ENCODE results near the gene LHFPL5.

Gene LHFPL5

DNA sequence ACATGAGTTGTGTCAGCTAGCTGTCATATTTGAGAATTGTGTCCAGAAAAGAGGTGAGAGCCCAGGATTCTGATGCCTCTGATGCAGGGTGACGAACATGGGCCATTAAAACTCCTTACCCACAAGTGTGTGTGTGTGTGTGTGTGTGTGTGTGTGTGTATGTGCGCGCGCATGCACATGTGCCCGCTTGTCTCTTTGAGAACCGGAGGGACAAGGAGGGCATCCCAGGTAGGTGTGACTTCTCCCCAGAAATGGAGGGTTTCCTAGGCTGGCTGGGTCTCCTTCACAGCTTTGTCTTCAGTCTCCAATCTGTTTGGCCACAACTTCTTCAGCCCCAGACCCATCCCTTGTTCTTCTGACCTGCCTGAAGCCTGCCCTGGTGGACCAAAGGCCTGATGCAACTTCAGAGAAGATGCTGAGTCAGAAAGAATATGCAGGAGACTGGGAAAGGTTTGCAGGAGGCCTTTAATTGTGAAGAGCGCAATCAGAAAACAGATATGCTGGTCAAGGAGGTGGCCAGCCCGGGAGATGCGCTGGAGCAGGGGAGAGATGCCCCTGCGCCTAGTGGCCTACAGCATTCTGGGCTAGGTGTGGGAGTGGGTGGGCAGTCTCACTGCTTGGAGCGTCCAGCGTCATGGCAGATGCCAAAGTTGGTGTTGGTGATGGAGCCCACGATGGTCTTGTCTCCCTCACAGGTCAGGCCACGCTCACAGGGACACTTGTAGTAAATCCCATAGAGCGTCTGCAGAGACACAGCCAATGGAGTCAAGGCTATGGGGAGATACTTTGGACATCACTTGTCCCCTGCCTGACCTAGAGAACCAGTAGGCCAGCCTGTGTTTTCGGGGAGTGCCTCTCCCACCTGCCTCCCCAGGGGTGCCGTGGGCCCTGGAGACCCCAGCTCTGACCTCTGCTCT, 10.4 kb upstream of the LHFPL5 start:
- Histone ChIP-seq H3K36me3 (replicated peaks; ENCODE audit: low read depth, low read length) (no peaks in the 10 kb centered on the region), H3K9ac (ENCODE audit: low read length) (no peak overlapping the region), H3K9me3 (ENCODE audit: insufficient read depth, low read length) (no peaks in the 10 kb centered on the region), H3K27ac (ENCODE audit: low read length) (no peak overlapping the region), H3K4me3 (ENCODE audit: low read length) (no peak overlapping the region), H3K4me2 (ENCODE audit: low read length) (no peak overlapping the region), H3K4me1 (ENCODE audit: low read length) (no peaks in the 10 kb centered on the region), H3K27me3 (ENCODE audit: low read depth, low read length) (peaks cover 21% of the 10 kb centered on the region), H2AFZ (ENCODE audit: low read depth, low read length) (no peak overlapping the region), H3K79me2 (ENCODE audit: low read length) (no peaks in the 10 kb centered on the region), H4K20me1 (ENCODE audit: insufficient read depth, low read length) (no peaks in the 10 kb centered on the region)
- no peak for TF ChIP-seq EZH2phosphoT487 (IDR thresholded peaks at IDR 0.05; ENCODE audit: low read depth)
- TF ChIP-seq, protein P1, sequence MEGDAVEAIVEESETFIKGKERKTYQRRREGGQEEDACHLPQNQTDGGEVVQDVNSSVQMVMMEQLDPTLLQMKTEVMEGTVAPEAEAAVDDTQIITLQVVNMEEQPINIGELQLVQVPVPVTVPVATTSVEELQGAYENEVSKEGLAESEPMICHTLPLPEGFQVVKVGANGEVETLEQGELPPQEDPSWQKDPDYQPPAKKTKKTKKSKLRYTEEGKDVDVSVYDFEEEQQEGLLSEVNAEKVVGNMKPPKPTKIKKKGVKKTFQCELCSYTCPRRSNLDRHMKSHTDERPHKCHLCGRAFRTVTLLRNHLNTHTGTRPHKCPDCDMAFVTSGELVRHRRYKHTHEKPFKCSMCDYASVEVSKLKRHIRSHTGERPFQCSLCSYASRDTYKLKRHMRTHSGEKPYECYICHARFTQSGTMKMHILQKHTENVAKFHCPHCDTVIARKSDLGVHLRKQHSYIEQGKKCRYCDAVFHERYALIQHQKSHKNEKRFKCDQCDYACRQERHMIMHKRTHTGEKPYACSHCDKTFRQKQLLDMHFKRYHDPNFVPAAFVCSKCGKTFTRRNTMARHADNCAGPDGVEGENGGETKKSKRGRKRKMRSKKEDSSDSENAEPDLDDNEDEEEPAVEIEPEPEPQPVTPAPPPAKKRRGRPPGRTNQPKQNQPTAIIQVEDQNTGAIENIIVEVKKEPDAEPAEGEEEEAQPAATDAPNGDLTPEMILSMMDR (IDR thresholded peaks at IDR 0.05; ENCODE audit: low read depth, low read length) = no peak

DNA sequence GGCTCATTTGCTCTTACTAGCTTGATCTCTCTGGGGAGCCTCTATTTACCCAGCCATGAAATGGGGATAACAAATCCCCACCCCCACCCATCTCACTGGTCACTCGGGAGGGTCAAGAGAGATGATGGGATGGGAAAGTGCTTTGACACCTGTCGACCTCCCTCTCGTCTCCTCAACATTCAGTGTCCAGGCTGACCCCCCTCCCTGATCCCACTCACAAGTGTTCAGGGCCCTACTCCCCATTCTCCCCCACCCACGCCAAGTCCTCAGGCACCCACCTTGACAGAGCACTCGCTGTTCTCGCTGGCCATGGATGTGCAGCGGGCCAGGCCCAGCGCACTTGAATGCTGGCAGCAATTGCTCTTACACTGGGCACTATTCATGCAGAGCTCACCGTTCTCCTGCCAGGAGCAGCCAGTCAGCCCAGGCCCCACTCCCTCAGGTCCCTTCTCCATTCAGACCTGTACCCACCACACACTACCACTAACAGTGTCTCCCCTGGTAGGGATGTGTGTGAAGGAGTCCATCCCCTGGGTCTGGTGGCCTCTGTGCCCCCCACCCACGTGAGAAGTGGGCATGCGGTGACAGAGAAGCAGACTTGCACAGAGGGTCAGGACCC, 9.6 kb upstream of the LHFPL5 start:
- Histone ChIP-seq H3K4me3 (ENCODE audit: low read length) (no peak overlapping the region), H3K36me3 (replicated peaks; ENCODE audit: low read depth, low read length) (no peaks in the 10 kb centered on the region), H3K27me3 (ENCODE audit: low read depth, low read length) (peaks cover 13% of the 10 kb centered on the region), H3K79me2 (ENCODE audit: low read length) (no peaks in the 10 kb centered on the region), H2AFZ (ENCODE audit: low read depth, low read length) (no peak overlapping the region), H3K4me1 (ENCODE audit: low read length) (no peaks in the 10 kb centered on the region), H3K27ac (ENCODE audit: low read length) (no peak overlapping the region), H3K9me3 (ENCODE audit: insufficient read depth, low read length) (no peaks in the 10 kb centered on the region), H3K9ac (ENCODE audit: low read length) (no peak overlapping the region), H4K20me1 (ENCODE audit: insufficient read depth, low read length) (no peaks in the 10 kb centered on the region), H3K4me2 (ENCODE audit: low read length) (no peak overlapping the region)
- TF ChIP-seq, protein P1 (IDR thresholded peaks at IDR 0.05; ENCODE audit: low read depth, low read length) = no peak
- TF ChIP-seq EZH2phosphoT487 (IDR thresholded peaks at IDR 0.05; ENCODE audit: low read depth) = no peak

GRCh38 chr6:35796236-35796635, 8.9 kb upstream of the LHFPL5 start:
- no peak overlapping the region for H3K4me2 ChIP-seq (ENCODE audit: low read length)
- TF ChIP-seq EZH2phosphoT487 (IDR thresholded peaks at IDR 0.05; ENCODE audit: low read depth) = no peak
- TF ChIP-seq, protein P1 (IDR thresholded peaks at IDR 0.05; ENCODE audit: low read depth, low read length) = no peak
- no peak overlapping the region for H3K4me3 ChIP-seq (ENCODE audit: low read length)
- no peaks in the 10 kb centered on the region for H3K4me1 ChIP-seq (ENCODE audit: low read length)
- H2AFZ ChIP-seq (ENCODE audit: low read depth, low read length) = no peak overlapping the region
- H4K20me1 ChIP-seq (ENCODE audit: insufficient read depth, low read length) = no peaks in the 10 kb centered on the region
- H3K79me2 ChIP-seq (ENCODE audit: low read length) = no peaks in the 10 kb centered on the region
- no peak overlapping the region for H3K27ac ChIP-seq (ENCODE audit: low read length)
- H3K9me3 ChIP-seq (ENCODE audit: insufficient read depth, low read length) = no peaks in the 10 kb centered on the region
- H3K9ac ChIP-seq (ENCODE audit: low read length) = no peak overlapping the region
- H3K27me3 ChIP-seq (ENCODE audit: low read depth, low read length) = peaks cover 8% of the 10 kb centered on the region
- H3K36me3 ChIP-seq (replicated peaks; ENCODE audit: low read depth, low read length) = no peaks in the 10 kb centered on the region

DNA sequence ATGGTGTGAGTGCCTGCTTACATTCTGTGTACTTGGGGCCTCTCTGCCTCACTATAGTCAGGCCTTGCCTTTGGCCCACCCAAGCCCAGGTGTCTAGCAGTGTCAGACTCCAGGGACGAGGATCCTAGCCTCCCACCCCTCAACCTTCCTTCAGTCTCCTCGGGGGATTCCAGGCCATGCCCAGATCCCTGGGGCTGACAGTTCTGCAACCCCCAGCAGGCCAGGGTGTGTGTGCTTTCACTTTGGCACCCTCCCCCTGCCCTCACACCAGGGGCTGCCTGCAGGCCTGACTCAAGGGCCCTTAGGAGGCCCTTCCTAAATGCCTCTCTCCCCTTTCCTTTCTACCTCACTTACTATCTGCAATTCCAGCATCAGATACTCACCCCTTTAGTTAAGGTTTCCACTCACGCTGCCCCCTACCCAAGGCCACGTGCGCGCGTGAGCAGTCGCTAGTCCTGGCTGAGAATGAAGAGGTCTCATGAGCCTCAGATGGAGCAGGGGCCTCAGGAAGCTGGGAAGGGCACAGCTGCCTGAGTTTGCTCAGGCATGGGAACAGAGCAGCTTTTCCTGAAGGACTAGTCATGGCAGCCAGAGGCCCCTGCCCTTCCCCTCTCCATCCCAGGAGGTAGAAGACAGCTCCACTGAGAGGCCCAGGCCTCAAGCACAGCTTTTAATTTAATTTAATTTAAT, 7.2 kb upstream of the LHFPL5 start:
- H3K27ac ChIP-seq (ENCODE audit: low read length) = no peak overlapping the region
- no peak overlapping the region for H2AFZ ChIP-seq (ENCODE audit: low read depth, low read length)
- no peaks in the 10 kb centered on the region for H3K36me3 ChIP-seq (replicated peaks; ENCODE audit: low read depth, low read length)
- no peak overlapping the region for H3K4me3 ChIP-seq (ENCODE audit: low read length)
- H3K79me2 ChIP-seq (ENCODE audit: low read length) = no peaks in the 10 kb centered on the region
- H3K9me3 ChIP-seq (ENCODE audit: insufficient read depth, low read length) = no peaks in the 10 kb centered on the region
- no peak overlapping the region for H3K4me2 ChIP-seq (ENCODE audit: low read length)
- TF ChIP-seq EZH2phosphoT487 (IDR thresholded peaks at IDR 0.05; ENCODE audit: low read depth) = no peak
- TF ChIP-seq, protein P1 (IDR thresholded peaks at IDR 0.05; ENCODE audit: low read depth, low read length) = no peak
- H4K20me1 ChIP-seq (ENCODE audit: insufficient read depth, low read length) = no peaks in the 10 kb centered on the region
- H3K4me1 ChIP-seq (ENCODE audit: low read length) = no peaks in the 10 kb centered on the region
- no peak overlapping the region for H3K9ac ChIP-seq (ENCODE audit: low read length)
- H3K27me3 ChIP-seq (ENCODE audit: low read depth, low read length) = no peaks in the 10 kb centered on the region
